Pancreas (tissue), 10 donors: ENCODE data around the gene PPP2R3C. TPM values are rescaled to one million over a fixed set of nuclear protein-coding genes. Genes with fewer than 3 reads are reported as not detected.

Experiments
- ATAC-seq, 4 donors: fragments of 200-7000 bp; cut with Tn5 transposase; one replicate each; pipeline versions ENCODE4 v1.8.0 to v1.9.1; 2020; ENCODE audit warnings: mild to moderate bottlenecking in 4 of 4, moderate library complexity in 4 of 4
- DNase-seq, 6 donors: peaks; one replicate each; pipeline ENCODE4 v3.0.0-alpha.2; 2020
- FAIRE-seq: peaks from 2 replicates; lab custom pipeline; 2012; peaks lifted over from hg19 to GRCh38; lab: Jason Lieb, UNC
- H3K27ac ChIP-seq, 4 donors: fragments of 200-600 bp; sonication (generic); 1 replicate in 3 of 4; 2 replicates in 1 of 4; pipeline versions ENCODE4 v1.5.0 to v1.8.0; 2020
- H3K27me3 ChIP-seq, 4 donors: fragments of 200-600 bp; one replicate each; pipeline ENCODE4 v1.8.0; 2021
- H3K36me3 ChIP-seq, 3 donors: fragments of 200-600 bp; sonication (generic) in 1 of 3; one replicate each; pipeline versions ENCODE4 v1.5.0 to v1.8.0; 2020 to 2021
- H3K4me1 ChIP-seq, 3 donors: fragments of 200-600 bp; one replicate each; pipeline ENCODE4 v1.8.0; 2021
- H3K4me3 ChIP-seq, 4 donors: fragments of 200-600 bp; sonication (generic) in 2 of 4; one replicate each; pipeline versions ENCODE4 v1.5.0 to v1.8.0; 2020 to 2021
- H3K9me3 ChIP-seq, 4 donors: fragments of 200-600 bp; one replicate each; pipeline ENCODE4 v1.8.0; 2021
- CTCF ChIP-seq, 4 donors: fragments of 200-600 bp; sonication (generic) in 3 of 4; IDR thresholded peaks; one replicate each; pipeline versions ENCODE4 v1.5.0 to v1.8.0; 2021; ENCODE audit warnings: antibody characterized with exemption in 4 of 4
- WGBS, 2 donors: extraction: QIAGEN DNeasy Blood & Tissue Kit; methylation state at CpG; one replicate each; pipeline ENCODE4 v1.1.7; 2013; 5-methylcytosine and 5-hydroxymethylcytosine counted together
- intact Hi-C, 3 donors: fragments of 100-400 bp; cut with DNase I; formaldehyde crosslinking; loops; one replicate each; pipeline versions ENCODE4 v1.11.1 to v1.14.2; 2022
- polyA plus RNA-seq, 2 donors: library from polyadenylated mRNA; stranded (reverse); fragments of 200-250 nt; gene quantifications; one replicate each; pipeline ENCODE4 v1.2.3, GENCODE V29; 2013
- total RNA-seq, 6 donors: library from RNA; stranded (reverse); fragmentation: NEBNext Ultra II Directional in 4 of 6; extraction: Animal tissue kit (Norgen Biotek cat#: 25700) in 4 of 6; gene quantifications; one replicate each; pipeline versions ENCODE4 v1.2.1 to v1.2.4, GENCODE V29; 2021 to 2023
- donor health status: healthy with polysubstance abuse.
- donor health status: DM: no; HTN: no; CAD: no; lungs with moderate emphysema.
- donor health status: DM: no; HTN: no; CAD: no.
- donor health status: control.
- donor health status: control.
- donor health status: Bipolar disorder and iron deficiency.
- donor health status: DM: yes; HTN: yes; CAD: no.
- donor health status: DM: no; HTN: no; CAD: no.
- donor health status: DM: no; HTN: no; CAD: no.
- donor health status: DM: yes; HTN: yes; CAD: no.

Gene PPP2R3C
- total and polyA plus RNA-seq, 8 donors: 6.0 to 18.0 (median 8.3) TPM

DNA sequence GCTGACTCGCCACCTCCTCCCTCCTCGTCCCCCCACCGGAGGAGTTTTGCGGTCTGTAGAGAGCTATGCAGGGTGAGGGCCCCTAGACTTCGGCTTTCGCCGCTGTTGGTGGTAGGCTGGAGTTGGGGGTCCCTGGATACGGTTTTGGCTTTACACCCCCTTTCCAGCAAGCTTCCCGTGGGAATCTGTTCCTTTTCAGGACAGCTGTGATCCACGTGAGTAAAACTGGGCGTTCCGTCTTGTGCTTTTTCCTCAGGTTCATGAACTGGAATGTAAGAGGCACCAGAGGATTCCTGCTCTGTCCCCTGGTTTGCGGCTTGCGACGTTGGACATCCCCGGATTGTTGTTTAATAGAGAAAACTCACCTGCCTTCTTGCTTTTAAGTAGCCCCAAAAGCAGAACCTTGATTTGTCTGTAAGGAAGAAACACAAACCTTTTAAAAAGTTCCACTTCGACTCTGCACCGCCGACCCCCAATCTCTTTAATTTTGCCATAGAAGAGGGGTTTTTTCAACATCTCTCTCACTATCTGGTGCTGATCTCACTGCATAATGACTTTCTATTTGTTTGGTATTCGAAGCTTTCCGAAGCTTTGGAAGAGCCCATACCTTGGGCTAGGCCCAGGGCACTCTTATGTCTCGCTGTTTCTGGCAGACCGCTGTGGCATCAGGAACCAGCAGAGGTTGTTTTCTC, 1.1 kb upstream of the PPP2R3C start:
- no peak for DNase-seq
- Histone ChIP-seq H3K27ac (peak overlapping the region; percentile 86 to 98 (median 96)), H3K36me3 (no peaks in the 10 kb centered on the region), H3K4me3 (peak overlapping the region; percentile 48 to 72 (median 52)), H3K9me3 (no peaks in the 10 kb centered on the region), H3K4me1 (peaks cover 0 to 16% (median 13%) of the 10 kb centered on the region in 3 donors), H3K27me3 (no peaks in the 10 kb centered on the region)
- WGBS, 2 donors: 2% methylated on average over 23 of the region's 23 CpGs
- TF ChIP-seq CTCF (IDR thresholded peaks at IDR 0.05): no peak
- intact Hi-C loops: no loop called here
- FAIRE-seq: no peak
- ATAC-seq: peak in 3 of 4 donors; percentile 11 to 27 (median 18)

DNA sequence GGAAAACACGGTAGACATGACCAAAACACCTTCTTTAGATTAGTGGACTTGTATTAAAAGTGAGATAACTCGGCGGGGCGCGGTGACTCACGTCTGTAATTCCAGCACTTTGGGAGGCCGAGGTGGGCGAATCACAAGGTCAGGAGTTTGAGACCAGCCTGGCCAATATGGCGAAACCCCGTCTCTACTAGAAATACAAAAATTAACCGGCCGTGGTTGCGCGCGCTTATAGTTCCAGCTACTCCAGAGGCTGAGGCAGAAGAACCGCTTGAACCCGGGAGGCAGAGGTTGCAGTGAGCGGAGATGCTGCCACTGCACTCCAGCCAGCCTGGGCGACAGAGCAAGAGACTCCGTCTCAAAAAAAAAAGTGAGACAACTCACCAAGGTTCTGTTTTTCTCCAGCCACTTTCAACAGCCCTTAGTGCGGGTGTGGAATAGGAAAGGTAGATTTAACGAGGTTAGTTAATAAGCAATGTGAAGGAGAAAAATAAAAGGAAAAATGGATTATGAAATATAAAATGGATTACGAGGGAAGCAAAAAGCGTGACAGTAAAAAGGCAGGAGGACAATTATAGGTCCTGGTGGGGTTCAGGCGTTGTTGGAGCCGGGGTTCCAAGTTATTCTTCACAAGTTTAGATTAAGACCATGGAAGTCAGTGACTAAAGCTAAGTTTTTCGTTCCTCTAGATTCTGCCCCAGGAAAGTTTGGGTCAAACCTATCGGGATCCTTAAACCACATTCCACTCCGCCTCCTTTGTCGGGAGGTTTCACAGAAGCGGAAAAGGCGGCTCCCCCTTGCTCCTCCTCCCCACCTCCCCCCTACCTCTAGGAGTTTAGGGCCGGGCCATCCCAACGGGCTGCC, 534 bp downstream of the PPP2R3C start:
- 4 to 7% methylated on average over 34 of the region's 34 CpGs for WGBS, 2 donors
- no peaks in the 10 kb centered on the region for H3K36me3 ChIP-seq
- no peaks in the 10 kb centered on the region for H3K9me3 ChIP-seq
- ATAC-seq (peak in 1 of 4 donors; percentile 3), FAIRE-seq (no peak), DNase-seq (peak in 3 of 6 donors; percentile 17 to 25 (median 24))
- H3K4me3 ChIP-seq: peak overlapping the region; percentile 48 to 72 (median 52)
- H3K27me3 ChIP-seq: no peaks in the 10 kb centered on the region
- H3K27ac ChIP-seq: peak overlapping the region; percentile 86 to 98 (median 96)
- no peak for TF ChIP-seq CTCF (IDR thresholded peaks at IDR 0.05)
- intact Hi-C loops: no loop called here
- peaks cover 0 to 16% (median 13%) of the 10 kb centered on the region in 3 donors for H3K4me1 ChIP-seq

DNA sequence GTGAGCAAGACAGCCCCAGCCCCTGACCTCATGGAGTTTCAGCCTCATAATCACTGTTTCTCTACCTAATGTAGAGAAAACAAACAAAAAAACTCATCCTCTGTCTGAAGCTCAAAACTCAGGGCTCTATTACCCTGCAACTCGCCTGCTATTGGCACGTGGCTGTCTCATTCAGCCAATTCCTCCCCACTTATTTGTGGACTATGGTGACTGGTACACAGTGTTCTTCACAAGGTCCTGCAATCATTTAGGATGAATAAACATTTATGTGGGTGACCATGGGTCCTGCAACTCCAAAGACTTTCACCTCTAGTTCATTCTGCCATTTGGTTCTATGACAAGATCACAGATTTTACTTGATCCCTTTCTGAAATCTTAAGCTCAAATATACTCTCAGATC, 4.7 kb downstream of the PPP2R3C start:
- ATAC-seq (no peak), DNase-seq (no peak), FAIRE-seq (no peak)
- Histone ChIP-seq H3K9me3 (no peaks in the 10 kb centered on the region), H3K27me3 (no peaks in the 10 kb centered on the region), H3K4me3 (no peak overlapping the region), H3K4me1 (no peaks in the 10 kb centered on the region), H3K27ac (no peak overlapping the region), H3K36me3 (peaks cover 0 to 1% (median 0%) of the 10 kb centered on the region in 3 donors)
- intact Hi-C loops: no loop called here
- WGBS, 2 donors: 91 to 100% methylated on average over 2 of the region's 2 CpGs
- TF ChIP-seq CTCF (IDR thresholded peaks at IDR 0.05): no peak

- WGBS, 2 donors: 93 to 96% methylated on average over 4 of the region's 4 CpGs
- peaks cover 0 to 4% (median 0%) of the 10 kb centered on the region in 3 donors for H3K36me3 ChIP-seq
- DNase-seq: no peak
- no peak for TF ChIP-seq CTCF (IDR thresholded peaks at IDR 0.05)
- intact Hi-C loops: no loop called here
- H3K4me1 ChIP-seq: no peaks in the 10 kb centered on the region
- no peak overlapping the region for H3K4me3 ChIP-seq
- H3K27ac ChIP-seq: no peak overlapping the region
- H3K9me3 ChIP-seq: no peaks in the 10 kb centered on the region
- no peak for ATAC-seq
- H3K27me3 ChIP-seq: no peaks in the 10 kb centered on the region
- no peak for FAIRE-seq
Measured at GRCh38 chr14:35116242-35116641, 5.5 kb downstream of the PPP2R3C start.
